A549 (cell line): ENCODE measurements around the gene SMG9. TPM values are rescaled to one million over a fixed set of nuclear protein-coding genes. Genes with fewer than 3 reads are reported as not detected.

Experiments
- ATAC-seq, 2 experiments: fragments of 200-7000 bp in 1 of 2; fragments of >200 bp in 1 of 2; cut with Nextera tagmentation in 1 of 2; cut with Tn5 transposase in 1 of 2; 3 replicates each; pipeline versions ENCODE4 v1.8.0 to v1.9.1; 2018 to 2020; ENCODE audit warnings: mild to moderate bottlenecking in 1 of 2, moderate library complexity in 1 of 2
- CTCF ChIA-PET: fragments of 300-600 bp; sonication (Branson Sonifier 250); formaldehyde crosslinking; extraction: SDS; loops from one replicate; lab custom pipeline; 2021; ENCODE audit warnings: antibody characterized with exemption, inconsistent platforms; lab: Yijun Ruan, JAX
- POLR2A ChIA-PET: fragments of 350-600 bp; formaldehyde crosslinking; extraction: SDS; loops from one replicate; lab custom pipeline; 2021; ENCODE audit warnings: antibody characterized with exemption, inconsistent platforms; lab: Yijun Ruan, JAX
- DNase-seq, 2 experiments: peaks; one replicate each; pipeline versions ENCODE4 v3.0.0 to v3.0.0-alpha.2; 2011 to 2016; ENCODE audit warnings: low read depth in 1 of 2, low spot score in 1 of 2
- FAIRE-seq: peaks from 2 replicates; lab custom pipeline; 2011; peaks lifted over from hg19 to GRCh38; lab: Jason Lieb, UNC
- H3K27ac ChIP-seq, 2 experiments: fragments of >200 bp; sonication (Bioruptor Twin); formaldehyde crosslinking; 3 replicates each; pipeline ENCODE4 v1.5.1; 2016 to 2017
- H3K4me1 ChIP-seq: fragments of >200 bp; sonication (Bioruptor Twin); formaldehyde crosslinking; 3 replicates; pipeline ENCODE4 v1.6.1; 2016
- H3K4me2 ChIP-seq: fragments of >200 bp; sonication (Bioruptor Twin); formaldehyde crosslinking; 3 replicates; pipeline ENCODE4 v1.6.1; 2016
- H3K4me3 ChIP-seq: fragments of >200 bp; sonication (Bioruptor Twin); formaldehyde crosslinking; 3 replicates; pipeline ENCODE4 v1.5.1; 2016
- H3K9me3 ChIP-seq: fragments of >200 bp; sonication (Bioruptor Twin); formaldehyde crosslinking; 3 replicates; pipeline ENCODE4 v1.6.1; 2016
- BCL3 ChIP-seq: fragments of >200 bp; sonication (Bioruptor Twin); formaldehyde crosslinking; IDR thresholded peaks from 3 replicates; pipeline ENCODE4 v1.6.1; 2016
- CBX8 ChIP-seq: fragments of 200-600 bp; sonication (generic); IDR thresholded peaks from 2 replicates; pipeline ENCODE4 v1.6.1; 2016
- CEBPB ChIP-seq, 2 experiments: fragments of >200 bp in 1 of 2; sonication (Bioruptor Twin) in 1 of 2; formaldehyde crosslinking in 1 of 2; IDR thresholded peaks; 2 replicates each; pipeline ENCODE4 v1.6.1; 2012 to 2016
- CHD2 ChIP-seq: fragments of 150-350 bp; IDR thresholded peaks from 2 replicates; pipeline ENCODE4 v1.6.1; 2014; ENCODE audit warnings: low read length; ENCODE audit not compliant: partially characterized antibody
- EP300 ChIP-seq, 2 experiments: fragments of >200 bp; sonication (Bioruptor Twin); formaldehyde crosslinking; IDR thresholded peaks; 2 replicates in 1 of 2; 3 replicates in 1 of 2; pipeline ENCODE4 v1.6.1; 2016 to 2017
- FOSB ChIP-seq: fragments of 250-450 bp; sonication (Bioruptor Pico); IDR thresholded peaks from 2 replicates; pipeline ENCODE4 v1.5.0; 2020; ENCODE audit warnings: mild to moderate bottlenecking, moderate library complexity
- FOSL2 ChIP-seq, 2 experiments: fragments of 450-650 bp in 1 of 2; fragments of >200 bp in 1 of 2; sonication (Bioruptor Twin) in 1 of 2; formaldehyde crosslinking; IDR thresholded peaks; 2 replicates each; pipeline versions ENCODE4 v1.5.0 to v1.6.1; 2016 to 2020; ENCODE audit warnings: mild to moderate bottlenecking in 1 of 2, moderate library complexity in 1 of 2
- HDAC2 ChIP-seq: fragments of 200-600 bp; sonication (generic); IDR thresholded peaks from 2 replicates; pipeline ENCODE4 v1.6.1; 2016
- HES2 ChIP-seq: fragments of >200 bp; sonication (Bioruptor Twin); formaldehyde crosslinking; IDR thresholded peaks from 2 replicates; pipeline ENCODE4 v1.6.1; 2016
- HOXB13 ChIP-seq: fragments of 250-450 bp; sonication (Bioruptor Pico); IDR thresholded peaks from 2 replicates; pipeline ENCODE4 v1.5.0; 2020; ENCODE audit warnings: low read depth, mild to moderate bottlenecking, moderate library complexity
- MAFK ChIP-seq: fragments of 450-650 bp; IDR thresholded peaks from 2 replicates; pipeline ENCODE4 v1.6.1; 2014; ENCODE audit not compliant: partially characterized antibody
- MAX ChIP-seq: IDR thresholded peaks from 2 replicates; pipeline ENCODE4 v1.6.1; 2012
- MYC ChIP-seq: IDR thresholded peaks from 2 replicates; pipeline ENCODE4 v1.6.1; 2012; ENCODE audit warnings: mild to moderate bottlenecking, inconsistent platforms, low read length, improper control_type of control experiment, borderline replicate concordance
- NFE2L2 ChIP-seq: fragments of 150-350 bp; conservative IDR thresholded peaks from 2 replicates; pipeline ENCODE4 v1.6.1; 2014; ENCODE audit warnings: low read length
- NR3C1 ChIP-seq: fragments of >200 bp; sonication (Bioruptor Twin); formaldehyde crosslinking; IDR thresholded peaks from 3 replicates; pipeline ENCODE4 v1.6.1; 2017
- PHF8 ChIP-seq: fragments of 200-600 bp; sonication (generic); IDR thresholded peaks from 2 replicates; pipeline ENCODE4 v1.6.1; 2016; ENCODE audit warnings: low read depth, mild to moderate bottlenecking, antibody characterized with exemption, moderate library complexity, borderline replicate concordance
- RAD21 ChIP-seq, 2 experiments: fragments of >200 bp in 1 of 2; sonication (Bioruptor Twin) in 1 of 2; formaldehyde crosslinking in 1 of 2; IDR thresholded peaks in 1 of 2; conservative IDR thresholded peaks in 1 of 2; 2 replicates in 1 of 2; 3 replicates in 1 of 2; pipeline ENCODE4 v1.6.1; 2012 to 2018; ENCODE audit warnings: inconsistent platforms in 1 of 2
- RCOR1 ChIP-seq: fragments of 150-350 bp; IDR thresholded peaks from 2 replicates; pipeline ENCODE4 v1.6.1; 2014; ENCODE audit warnings: antibody characterized with exemption, low read length, low read depth
- RNF2 ChIP-seq: fragments of 200-600 bp; sonication (generic); IDR thresholded peaks from 2 replicates; pipeline ENCODE4 v1.6.1; 2016; ENCODE audit warnings: low read depth, mild to moderate bottlenecking, antibody characterized with exemption, moderate library complexity, borderline replicate concordance
- SREBF2 ChIP-seq: fragments of 450-650 bp; IDR thresholded peaks from 2 replicates; pipeline ENCODE4 v1.6.1; 2014; ENCODE audit warnings: mild to moderate bottlenecking, moderate library complexity
- TFCP2L1 ChIP-seq: fragments of 250-450 bp; sonication (Bioruptor Pico); IDR thresholded peaks from 2 replicates; pipeline ENCODE4 v1.5.0; 2021; ENCODE audit warnings: mild to moderate bottlenecking
- TP53 ChIP-seq: fragments of 250-450 bp; sonication (Bioruptor Pico); IDR thresholded peaks from 2 replicates; pipeline ENCODE4 v1.5.0; 2021; ENCODE audit warnings: mild to moderate bottlenecking, moderate library complexity
- ZC3H11A ChIP-seq: fragments of 450-650 bp; IDR thresholded peaks from 2 replicates; pipeline ENCODE4 v1.6.1; 2014; ENCODE audit warnings: antibody characterized with exemption, mild to moderate bottlenecking
- ZNF302 ChIP-seq: fragments of 250-450 bp; sonication (Bioruptor Pico); IDR thresholded peaks from 2 replicates; pipeline ENCODE4 v1.9.0; 2021; ENCODE audit warnings: inconsistent platforms, mild to moderate bottlenecking, moderate library complexity
- WGBS: methylation state at CpG from one replicate; pipeline ENCODE4 v1.1.6; 2017; ENCODE audit errors: missing lambda C conversion rate; 5-methylcytosine and 5-hydroxymethylcytosine counted together
- polyA plus RNA-seq, 4 experiments: library from polyadenylated mRNA; depleted of rRNA in 3 of 4; stranded (reverse); fragments of >200 nt; fragmentation: RNase III in 1 of 4; extraction: RNeasy Plus Mini Kit Qiagen cat#74134 plus additional on column Dnase treatment in 1 of 4; gene quantifications; 2 replicates in 3 of 4; 3 replicates in 1 of 4; pipeline ENCODE4 v1.2.3, GENCODE V29; 2011 to 2017
- TF ChIP-seq, protein P1 (sequence below): IDR thresholded peaks from 2 replicates; pipeline ENCODE4 v1.6.1; 2012; ENCODE audit warnings: low read depth, borderline replicate concordance
- TF ChIP-seq, protein P2 (sequence below): fragments of 150-350 bp; IDR thresholded peaks from 2 replicates; pipeline ENCODE4 v1.6.1; 2014; ENCODE audit warnings: low read depth, mild to moderate bottlenecking, low read length

Gene SMG9
- polyA plus RNA-seq, 2 of the 4 experiments (the other 2 are of a cell fraction), result 14.2 to 44.2 TPM

DNA sequence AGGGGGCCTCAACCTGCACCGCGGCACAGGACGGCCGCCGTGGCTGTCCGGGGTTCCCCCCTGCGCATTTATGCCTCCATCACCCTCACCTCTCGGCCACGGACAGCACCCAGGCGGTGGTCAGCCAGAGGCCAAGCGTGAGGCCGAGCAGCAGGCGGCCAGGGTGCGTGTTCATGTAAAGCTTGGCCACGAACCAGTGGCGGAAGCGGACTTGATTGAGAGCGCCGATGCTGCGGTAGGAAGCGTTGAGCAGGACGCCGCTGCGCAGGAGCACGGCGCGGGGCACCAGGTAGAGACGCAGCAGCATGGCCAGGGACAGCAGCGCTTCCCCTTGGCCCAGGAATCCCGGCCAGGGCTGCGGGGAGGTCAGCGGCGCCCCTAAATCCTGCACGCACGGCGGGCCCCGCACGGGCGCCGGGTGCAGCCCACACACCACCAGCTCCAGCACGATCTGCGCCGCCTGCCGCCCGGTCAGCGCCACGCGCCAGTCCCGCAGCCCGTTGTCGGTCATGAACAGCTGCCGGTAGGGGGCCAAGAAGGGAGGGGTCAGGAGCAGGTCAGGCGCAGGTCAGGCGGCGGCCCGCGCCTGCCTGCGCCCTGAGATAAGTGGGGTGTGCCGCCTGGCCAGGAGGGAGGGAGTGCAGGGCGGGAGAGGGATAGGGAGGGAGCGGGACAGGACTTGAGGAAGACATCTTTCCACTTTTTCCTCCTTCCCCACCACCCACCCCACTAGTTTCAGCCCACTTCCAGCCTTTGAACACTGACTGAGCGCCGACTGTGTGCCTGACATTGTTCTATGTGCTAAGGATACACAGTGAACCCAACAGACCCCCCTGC is 19.6 kb upstream of the SMG9 start:
- DNase-seq (no peak), ATAC-seq (no peak), FAIRE-seq (no peak)
- no peaks in the 10 kb centered on the region for H3K9me3 ChIP-seq
- H3K27ac ChIP-seq, result no peak overlapping the region
- 95% methylated on average over 51 of the region's 63 CpGs for WGBS
- H3K4me2 ChIP-seq, result no peak overlapping the region
- peaks cover 25% of the 10 kb centered on the region for H3K4me1 ChIP-seq
- ChIA-PET POLR2A (no interaction called here), CTCF (interaction anchor here (0.6 to 24.0 kb wide), 6 partner anchors 11 to 121 kb away, joined by 3 to 565 read pairs (median 5); partner anchors contain the start of gene SMG9)
- TF ChIP-seq FOSB, result no peak
- TF ChIP-seq HDAC2, result no peak
- TF ChIP-seq CHD2, result no peak
- no peak for TF ChIP-seq EP300 (IDR thresholded peaks at IDR 0.05)
- H3K4me3 ChIP-seq, result no peak overlapping the region

DNA sequence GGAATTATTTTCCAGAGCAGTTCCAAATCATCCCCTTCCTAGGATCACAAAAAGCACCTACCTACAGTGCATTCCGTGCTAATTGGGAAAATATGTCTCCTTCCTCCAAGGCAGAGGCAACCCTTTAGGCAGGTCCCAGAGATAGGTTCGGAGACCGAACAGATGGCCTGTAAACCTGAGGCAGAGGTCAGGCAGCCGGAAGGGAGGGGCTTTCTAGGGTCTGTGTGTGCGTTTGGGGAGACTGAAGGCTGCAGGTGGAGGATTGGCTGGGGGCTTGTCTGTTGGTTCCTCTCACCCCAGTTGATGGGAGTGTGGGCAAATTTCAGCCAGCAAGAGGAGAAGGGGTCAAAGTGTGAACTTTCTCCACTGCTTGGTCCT is 19.0 kb upstream of the SMG9 start:
- FAIRE-seq (no peak), ATAC-seq (no peak)
- 94% methylated on average over 5 of the region's 5 CpGs for WGBS

DNA sequence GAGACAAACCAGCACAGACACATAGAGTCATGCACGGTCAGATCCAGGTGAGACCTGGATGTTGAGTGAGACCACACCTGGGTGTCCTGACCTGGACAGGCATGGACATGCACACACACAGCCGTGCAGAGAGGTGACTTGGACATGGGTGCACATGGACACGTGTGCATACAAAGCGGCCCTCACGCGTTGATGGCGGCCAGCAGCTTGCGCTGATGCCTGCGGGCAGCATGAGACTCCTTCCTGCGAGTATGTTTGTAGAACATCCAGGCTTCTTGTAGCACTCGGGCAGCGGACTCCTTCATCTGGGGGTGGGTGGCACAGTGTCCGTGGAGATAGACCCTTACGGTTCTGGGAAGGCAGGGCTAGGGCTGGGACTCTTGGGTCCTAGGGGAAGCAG is 14.5 kb upstream of the SMG9 start:
- ATAC-seq (no peak), DNase-seq (no peak), FAIRE-seq (no peak)
- POLR2A ChIA-PET, result interaction anchor here (1.4 kb wide), 1 partner anchor 15 kb away, joined by 5 read pairs; the partner anchor contains the start of gene SMG9
- WGBS, result 90% methylated on average over 14 of the region's 14 CpGs
- no peak overlapping the region for H3K4me2 ChIP-seq
- no peak overlapping the region for H3K27ac ChIP-seq
- no peaks in the 10 kb centered on the region for H3K9me3 ChIP-seq
- H3K4me1 ChIP-seq, result peaks cover 26% of the 10 kb centered on the region
- H3K4me3 ChIP-seq, result no peak overlapping the region
- CTCF ChIA-PET, result interaction anchor here (0.9 to 22.3 kb wide), 6 partner anchors 8 to 142 kb away, joined by 3 to 565 read pairs (median 51); partner anchors contain the start of genes KCNN4 and SMG9
- TF ChIP-seq BCL3, result no peak
- no peak for TF ChIP-seq MAFK
- no peak for TF ChIP-seq TP53 (CRISPR knock-in tag)
- TF ChIP-seq SREBF2, result no peak
- TF ChIP-seq MAX, result no peak
- TF ChIP-seq NR3C1, result no peak
- TF ChIP-seq, protein P1, sequence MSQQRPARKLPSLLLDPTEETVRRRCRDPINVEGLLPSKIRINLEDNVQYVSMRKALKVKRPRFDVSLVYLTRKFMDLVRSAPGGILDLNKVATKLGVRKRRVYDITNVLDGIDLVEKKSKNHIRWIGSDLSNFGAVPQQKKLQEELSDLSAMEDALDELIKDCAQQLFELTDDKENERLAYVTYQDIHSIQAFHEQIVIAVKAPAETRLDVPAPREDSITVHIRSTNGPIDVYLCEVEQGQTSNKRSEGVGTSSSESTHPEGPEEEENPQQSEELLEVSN, result no peak
- TF ChIP-seq ZC3H11A, result no peak
- no peak for TF ChIP-seq HES2
- TF ChIP-seq ZNF302, result no peak
- no peak for TF ChIP-seq PHF8
- TF ChIP-seq HDAC2, result no peak
- TF ChIP-seq RNF2, result no peak

More for the DNA sequence above, 19.0 kb upstream of the SMG9 start:
- Histone ChIP-seq H3K9me3 (no peaks in the 10 kb centered on the region), H3K4me2 (no peak overlapping the region), H3K4me3 (no peak overlapping the region), H3K4me1 (peaks cover 19% of the 10 kb centered on the region), H3K27ac (no peak overlapping the region)
- DNase-seq, result no peak
- ChIA-PET CTCF (interaction anchor here (1.6 to 24.0 kb wide), 2 partner anchors 12 to 27 kb away, joined by 3 to 565 read pairs; partner anchors contain the start of gene SMG9), POLR2A (no interaction called here)
- TF ChIP-seq FOSB (no peak), RCOR1 (no peak), FOSL2 (IDR thresholded peaks at IDR 0.05) (no peak), FOSL2 (CRISPR knock-in tag; IDR thresholded peaks at IDR 0.05) (no peak), TP53 (CRISPR knock-in tag) (no peak), NFE2L2 (no peak), BCL3 (no peak), CBX8 (no peak), MYC (no peak), NR3C1 (no peak), RAD21 (conservative IDR thresholded peaks at IDR 0.05 in 1 of 2, IDR thresholded peaks at IDR 0.05 in 1 of 2) (no peak), CEBPB (IDR thresholded peaks at IDR 0.05) (no peak), TFCP2L1 (CRISPR knock-in tag) (no peak), HOXB13 (CRISPR knock-in tag) (no peak)
- TF ChIP-seq, protein P2, sequence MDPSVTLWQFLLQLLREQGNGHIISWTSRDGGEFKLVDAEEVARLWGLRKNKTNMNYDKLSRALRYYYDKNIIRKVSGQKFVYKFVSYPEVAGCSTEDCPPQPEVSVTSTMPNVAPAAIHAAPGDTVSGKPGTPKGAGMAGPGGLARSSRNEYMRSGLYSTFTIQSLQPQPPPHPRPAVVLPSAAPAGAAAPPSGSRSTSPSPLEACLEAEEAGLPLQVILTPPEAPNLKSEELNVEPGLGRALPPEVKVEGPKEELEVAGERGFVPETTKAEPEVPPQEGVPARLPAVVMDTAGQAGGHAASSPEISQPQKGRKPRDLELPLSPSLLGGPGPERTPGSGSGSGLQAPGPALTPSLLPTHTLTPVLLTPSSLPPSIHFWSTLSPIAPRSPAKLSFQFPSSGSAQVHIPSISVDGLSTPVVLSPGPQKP, result no peak
- TF ChIP-seq, protein P1, result no peak
